GM12873 (cell line): Measurements from ENCODE around the gene REXO2.

Experiments
- CTCF ChIP-seq: IDR thresholded peaks from 2 replicates; pipeline ENCODE4 v1.5.1; 2012; ENCODE audit warnings: low read depth, mild to moderate bottlenecking, moderate library complexity, low read length, control low read depth; ENCODE audit not compliant: insufficient read depth; ENCODE audit errors: missing control alignments

REXO2 gene

GRCh38 chr11:114463999-114464398 is 24.7 kb downstream of the REXO2 start:
- TF ChIP-seq CTCF, result no peak

GRCh38 chr11:114466742-114467141 is 27.5 kb downstream of the REXO2 start:
- TF ChIP-seq CTCF, result no peak

GRCh38 chr11:114472661-114473060 is 33.4 kb downstream of the REXO2 start:
- no peak for TF ChIP-seq CTCF

- no peak for TF ChIP-seq CTCF
Measured at GRCh38 chr11:114478001-114478410, 38.7 kb downstream of the REXO2 start.

- TF ChIP-seq CTCF, result no peak
Measured at GRCh38 chr11:114478768-114479167, 39.5 kb downstream of the REXO2 start.

- TF ChIP-seq CTCF, result no peak
Measured at GRCh38 chr11:114479331-114479730, 40.1 kb downstream of the REXO2 start.

GRCh38 chr11:114482114-114482513 is 42.8 kb downstream of the REXO2 start:
- no peak for TF ChIP-seq CTCF
